GM18951 (cell line): ENCODE measurements around the gene WASHC3.

Experiments used
- POLR2A ChIP-seq: IDR thresholded peaks from 4 replicates; pipeline ENCODE4 v1.6.1; 2011; ENCODE audit warnings: mild to moderate bottlenecking; ENCODE audit not compliant: insufficient read length, insufficient read depth; ENCODE audit errors: extremely low read depth
- in situ Hi-C: fragments of 300-500 bp; cut with MboI; formaldehyde crosslinking; loops from one replicate; pipeline ENCODE4 v1.12.0; 2022; ENCODE audit warnings: low sequenced_read_pairs, mixed read lengths, inconsistent platforms; ENCODE audit not compliant: unreplicated experiment

The WASHC3 gene

GRCh38 chr12:102062419-102062806 lies 622 bp upstream of the WASHC3 start:
- in situ Hi-C loops, result no loop called here
- no peak for TF ChIP-seq POLR2A

GRCh38 chr12:102061096-102061559 lies 663 bp downstream of the WASHC3 start:
- in situ Hi-C loops, result no loop called here
- TF ChIP-seq POLR2A, result no peak

- TF ChIP-seq POLR2A, result no peak
- in situ Hi-C loops, result no loop called here
These were observed 2.4 kb downstream of the WASHC3 start for GRCh38 chr12:102059343-102059742.

- no peak for TF ChIP-seq POLR2A
- in situ Hi-C loops, result no loop called here
These were observed 7.4 kb downstream of the WASHC3 start for GRCh38 chr12:102054345-102054744.

- TF ChIP-seq POLR2A, result no peak
These were observed 8.8 kb downstream of the WASHC3 start for GRCh38 chr12:102053062-102053349.

GRCh38 chr12:102052192-102053061 lies 9.4 kb downstream of the WASHC3 start:
- TF ChIP-seq POLR2A, result no peak
- in situ Hi-C loops, result no loop called here

More at GRCh38 chr12:102053062-102053349, 8.8 kb downstream of the WASHC3 start:
- in situ Hi-C loops, result no loop called here

DNA sequence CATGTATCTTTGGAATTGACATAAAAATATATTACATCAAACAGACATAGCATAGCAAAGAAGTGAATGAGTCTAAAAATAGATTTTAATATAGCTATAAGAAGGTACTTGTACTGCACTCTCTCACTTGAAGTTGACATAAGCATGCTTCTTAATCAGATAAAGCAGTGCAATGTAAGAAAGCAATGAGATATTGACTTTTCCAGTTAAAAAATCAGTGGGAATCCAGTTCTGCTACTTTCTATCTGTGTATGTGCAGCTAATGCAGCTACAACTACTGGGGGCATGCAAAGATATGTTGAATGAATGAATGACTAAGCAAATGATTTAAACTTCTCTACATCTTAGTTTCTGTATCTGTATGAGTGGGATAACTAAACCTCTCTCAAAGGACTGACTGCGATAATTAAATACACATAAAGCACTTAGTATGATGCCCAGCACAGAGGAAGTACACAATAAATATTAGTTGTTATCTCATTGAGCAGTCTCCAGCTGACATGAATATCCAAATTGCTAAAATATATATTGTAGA lies 10.3 kb downstream of the WASHC3 start:
- in situ Hi-C loops, result no loop called here
- TF ChIP-seq POLR2A, result no peak

DNA sequence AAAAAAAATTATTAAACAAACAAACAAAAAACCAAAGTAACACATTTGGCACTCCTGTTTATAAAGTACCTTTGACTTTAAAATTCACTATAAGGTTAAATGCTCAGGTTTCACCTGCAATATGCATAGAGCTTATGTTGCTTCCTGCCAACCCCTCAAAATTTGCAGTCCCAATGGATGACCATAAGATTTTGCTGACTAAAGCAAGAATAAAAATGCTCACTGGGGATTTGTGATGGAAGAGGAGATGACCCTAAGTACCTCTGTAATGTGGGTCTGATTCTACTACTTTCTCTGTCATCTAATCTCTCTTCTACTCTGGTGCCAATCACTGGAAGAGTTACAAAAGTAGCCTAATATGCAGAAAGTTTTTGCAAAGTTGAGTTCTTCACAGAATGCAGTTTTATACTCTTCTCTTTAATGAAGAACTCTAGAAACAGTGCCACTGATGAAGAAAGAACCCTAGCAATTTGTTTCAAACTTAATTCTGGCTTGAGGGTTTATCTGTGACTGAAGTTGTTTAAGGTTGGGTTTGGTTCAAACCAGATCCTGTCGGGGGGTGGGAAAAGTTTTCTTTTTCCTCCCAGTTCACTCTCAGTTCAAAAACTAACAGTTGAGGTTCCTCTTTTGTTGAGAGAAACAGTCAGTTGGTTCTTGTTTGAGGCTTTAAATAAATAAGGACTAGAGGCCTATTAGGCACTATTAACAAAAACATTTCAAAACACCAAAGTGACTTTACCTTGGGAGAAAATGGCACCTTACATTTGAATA lies 10.9 kb downstream of the WASHC3 start:
- in situ Hi-C loops, result no loop called here
- TF ChIP-seq POLR2A, result no peak

GRCh38 chr12:102043928-102044327 lies 17.9 kb downstream of the WASHC3 start:
- TF ChIP-seq POLR2A, result no peak

DNA sequence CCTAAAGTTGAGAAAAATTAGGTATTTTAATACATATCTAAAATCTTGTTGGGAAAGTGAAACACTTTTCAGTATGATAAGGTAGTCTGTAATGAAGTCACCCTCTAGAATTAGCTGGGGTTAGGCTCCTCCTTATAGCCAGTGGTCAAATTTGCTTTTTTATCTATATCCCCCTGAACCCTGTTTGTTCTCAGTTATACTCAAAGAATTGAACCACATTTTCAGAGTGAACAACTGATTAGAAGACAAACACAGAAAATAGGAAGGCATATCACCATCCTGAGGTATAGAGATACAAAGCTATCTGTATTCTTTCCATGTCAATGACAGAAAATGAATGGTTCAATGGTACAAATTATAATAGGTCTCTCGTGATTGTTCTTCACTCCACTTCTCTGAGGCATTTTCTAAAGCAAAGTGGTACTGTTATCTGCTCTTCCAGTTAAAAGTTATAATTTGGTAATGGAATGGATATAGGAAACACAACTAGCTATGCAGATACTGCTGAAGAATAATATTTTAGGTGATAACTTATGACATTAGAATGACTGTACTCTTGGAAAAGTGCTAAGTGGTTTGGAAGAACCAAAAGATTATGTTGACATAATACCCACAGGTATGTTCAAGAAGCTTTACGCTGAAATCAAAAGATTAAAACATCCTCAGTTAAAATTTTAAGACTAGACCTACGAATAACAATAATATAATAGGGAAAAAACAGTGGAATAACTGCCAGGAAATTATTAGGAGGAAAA lies 27.6 kb downstream of the WASHC3 start:
- TF ChIP-seq POLR2A, result no peak

More at GRCh38 chr12:102043928-102044327, 17.9 kb downstream of the WASHC3 start:
- in situ Hi-C loops, result no loop called here

DNA sequence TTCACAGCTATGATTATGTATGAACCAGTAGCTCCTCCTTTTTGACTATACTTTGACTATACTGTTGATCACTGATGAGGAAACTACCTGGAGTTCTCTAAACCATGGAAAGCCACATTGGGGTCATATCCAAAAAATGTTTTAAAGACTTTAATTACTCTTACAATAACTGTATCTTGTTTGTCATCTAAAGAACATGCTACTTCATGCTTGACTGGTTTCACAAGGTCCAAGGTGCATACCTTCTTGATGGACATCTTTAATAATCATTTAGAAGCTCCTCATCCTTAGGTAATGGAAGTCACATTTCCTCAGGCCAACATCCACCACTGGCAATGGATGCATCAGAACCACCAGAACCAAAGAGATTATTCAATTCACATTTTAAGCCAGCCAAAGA lies 29.9 kb downstream of the WASHC3 start:
- in situ Hi-C loops, result no loop called here
- no peak for TF ChIP-seq POLR2A

More for the DNA sequence above, 27.6 kb downstream of the WASHC3 start:
- in situ Hi-C loops, result no loop called here

- in situ Hi-C loops, result no loop called here
These were observed 32.6 kb downstream of the WASHC3 start for GRCh38 chr12:102029141-102029540.

GRCh38 chr12:102026728-102027127 lies 35.1 kb downstream of the WASHC3 start:
- in situ Hi-C loops, result no loop called here
- TF ChIP-seq POLR2A, result no peak

More at GRCh38 chr12:102029141-102029540, 32.6 kb downstream of the WASHC3 start:
- TF ChIP-seq POLR2A, result no peak
